Measurements from ENCODE around the gene SDK2. TPM values are rescaled to one million over a fixed set of nuclear protein-coding genes. Genes with fewer than 3 reads are reported as not detected.
"Not testable (repeated sequence)": the region's sequence is repeated elsewhere in the genome, so short reads cannot be mapped to it uniquely, and the experiment has no call there.

SDK2 gene
- total and polyA plus RNA-seq, 4 experiments from 2014 or later, result 0.49 to 2.9 (median 2.2) TPM; not detected in 1

- Histone ChIP-seq H3K9me3 (ENCODE audit: control insufficient read depth in 1 of 2, low read length in 2 of 2) (no peaks in the 10 kb centered on the region), H3K4me1 (ENCODE audit: insufficient read depth, low read length) (no peaks in the 10 kb centered on the region), H3K27ac (ENCODE audit: low read depth, low read length) (no peak overlapping the region), H3K36me3 (ENCODE audit: insufficient read depth, low read length) (no peaks in the 10 kb centered on the region), H3K4me3 (ENCODE audit: low read length in 2 of 2) (no peak overlapping the region), H3K27me3 (ENCODE audit: insufficient read depth, low read length) (no peaks in the 10 kb centered on the region)
- Mint-ChIP-seq H3K9me3 (no peaks in the 10 kb centered on the region), H3K36me3 (no peaks in the 10 kb centered on the region), H3K4me3 (no peak overlapping the region), H3K27ac (no peak overlapping the region), H3K27me3 (peaks cover 2 to 4% of the 10 kb centered on the region in 2 donors), H3K4me1 (peaks cover 0 to 2% (median 0%) of the 10 kb centered on the region in 4 donors)
- POLR2A ChIA-PET (ENCODE audit: partially characterized antibody), result no interaction called here
- intact Hi-C loops (cut with micrococcal nuclease), result no loop called here
- DNase-seq, result no peak
- CTCF ChIA-PET (ENCODE audit: partially characterized antibody), result interaction anchor here (0.9 to 1.3 kb wide), 2 partner anchors 9 to 652 kb away, joined by 3 to 7 read pairs; no protein-coding TSS in a partner anchor
Observed at GRCh38 chr17:73378974-73379470, 265.2 kb downstream of the SDK2 start.

GRCh38 chr17:73376636-73377035 is 267.6 kb downstream of the SDK2 start:
- Histone ChIP-seq H3K9me3 (ENCODE audit: control insufficient read depth in 1 of 2, low read length in 2 of 2) (no peaks in the 10 kb centered on the region), H3K27me3 (ENCODE audit: insufficient read depth, low read length) (no peaks in the 10 kb centered on the region), H3K4me3 (ENCODE audit: low read length in 2 of 2) (no peak overlapping the region), H3K27ac (ENCODE audit: low read depth, low read length) (no peak overlapping the region), H3K36me3 (ENCODE audit: insufficient read depth, low read length) (no peaks in the 10 kb centered on the region), H3K4me1 (ENCODE audit: insufficient read depth, low read length) (no peaks in the 10 kb centered on the region)
- Mint-ChIP-seq H3K27me3 (peaks cover 2 to 4% of the 10 kb centered on the region in 2 donors), H3K4me1 (no peaks in the 10 kb centered on the region), H3K9me3 (no peaks in the 10 kb centered on the region), H3K27ac (no peak overlapping the region), H3K36me3 (no peaks in the 10 kb centered on the region), H3K4me3 (no peak overlapping the region)
- ChIA-PET CTCF (ENCODE audit: partially characterized antibody) (interaction anchor here (3.2 kb wide), 1 partner anchor 122 kb away, joined by 17 read pairs; no protein-coding TSS in a partner anchor), POLR2A (ENCODE audit: partially characterized antibody) (no interaction called here)
- no peak for DNase-seq
- intact Hi-C loops (cut with micrococcal nuclease), result no loop called here

DNA sequence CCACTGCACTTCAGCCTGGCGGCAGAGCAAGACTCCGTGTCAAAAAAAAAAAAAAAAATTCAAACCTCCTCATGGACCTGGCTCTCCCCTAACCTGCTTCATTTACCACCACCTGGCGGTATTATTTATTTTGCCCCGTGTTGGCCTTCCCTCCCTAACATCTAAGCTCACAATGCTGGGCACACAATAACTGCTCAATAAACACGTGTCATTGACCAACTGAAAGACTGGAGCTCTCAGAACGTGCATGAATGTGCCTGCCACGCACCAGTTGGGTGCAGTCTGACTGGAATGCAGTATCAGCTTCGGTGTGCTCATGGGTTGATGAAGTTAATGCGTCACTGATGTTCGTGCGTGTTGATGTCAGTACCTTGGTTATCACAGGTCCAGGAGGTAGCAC is 268.1 kb downstream of the SDK2 start:
- POLR2A ChIA-PET (ENCODE audit: partially characterized antibody), result no interaction called here
- H3K36me3 ChIP-seq (ENCODE audit: insufficient read depth, low read length), result no peaks in the 10 kb centered on the region
- no peaks in the 10 kb centered on the region for H3K27me3 ChIP-seq (ENCODE audit: insufficient read depth, low read length)
- Mint-ChIP-seq H3K27me3 (peaks cover 4 to 7% of the 10 kb centered on the region in 2 donors), H3K36me3 (no peaks in the 10 kb centered on the region), H3K4me3 (no peak overlapping the region), H3K4me1 (no peaks in the 10 kb centered on the region), H3K27ac (peak overlapping the region in 1 of 7 donors; percentile 27), H3K9me3 (no peaks in the 10 kb centered on the region)
- intact Hi-C loops (cut with micrococcal nuclease), result no loop called here
- no peak overlapping the region for H3K4me3 ChIP-seq (ENCODE audit: low read length in 2 of 2)
- H3K27ac ChIP-seq (ENCODE audit: low read depth, low read length), result no peak overlapping the region
- DNase-seq, result no peak
- CTCF ChIA-PET (ENCODE audit: partially characterized antibody), result interaction anchor here (3.2 kb wide), 1 partner anchor 121 kb away, joined by 17 read pairs; no protein-coding TSS in a partner anchor
- H3K4me1 ChIP-seq (ENCODE audit: insufficient read depth, low read length), result no peaks in the 10 kb centered on the region
- H3K9me3 ChIP-seq (ENCODE audit: control insufficient read depth in 1 of 2, low read length in 2 of 2), result no peaks in the 10 kb centered on the region

GRCh38 chr17:73371836-73372235 is 272.4 kb downstream of the SDK2 start:
- intact Hi-C loops (cut with micrococcal nuclease), result loop anchor here (2.0 kb wide), 1 partner anchor 385 kb away; no protein-coding TSS in a partner anchor
- H3K36me3 ChIP-seq (ENCODE audit: insufficient read depth, low read length), result no peaks in the 10 kb centered on the region
- peaks cover 9 to 14% of the 10 kb centered on the region in 2 donors for H3K27me3 Mint-ChIP-seq
- no peak overlapping the region for H3K4me3 Mint-ChIP-seq
- H3K4me1 ChIP-seq (ENCODE audit: insufficient read depth, low read length), result no peaks in the 10 kb centered on the region
- CTCF ChIA-PET (ENCODE audit: partially characterized antibody), result interaction anchor here (1.2 to 10.1 kb wide), 7 partner anchors 10 to 813 kb away, joined by 3 to 206 read pairs (median 15); no protein-coding TSS in a partner anchor
- no peak overlapping the region for H3K27ac ChIP-seq (ENCODE audit: low read depth, low read length)
- H3K9me3 Mint-ChIP-seq, result no peaks in the 10 kb centered on the region
- H3K27ac Mint-ChIP-seq, result no peak overlapping the region
- POLR2A ChIA-PET (ENCODE audit: partially characterized antibody), result no interaction called here
- no peaks in the 10 kb centered on the region for H3K27me3 ChIP-seq (ENCODE audit: insufficient read depth, low read length)
- no peak overlapping the region for H3K4me3 ChIP-seq (ENCODE audit: low read length in 2 of 2)
- no peaks in the 10 kb centered on the region for H3K4me1 Mint-ChIP-seq
- no peaks in the 10 kb centered on the region for H3K36me3 Mint-ChIP-seq
- no peak for DNase-seq
- H3K9me3 ChIP-seq (ENCODE audit: control insufficient read depth in 1 of 2, low read length in 2 of 2), result no peaks in the 10 kb centered on the region

GRCh38 chr17:73371285-73371684 is 273.0 kb downstream of the SDK2 start:
- peak overlapping the region in 1 of 7 donors; percentile 28 for H3K27ac Mint-ChIP-seq
- CTCF ChIA-PET (ENCODE audit: partially characterized antibody), result interaction anchor here (1.2 to 10.1 kb wide), 9 partner anchors 61 to 813 kb away, joined by 3 to 206 read pairs (median 12); no protein-coding TSS in a partner anchor
- Histone ChIP-seq H3K9me3 (ENCODE audit: control insufficient read depth in 1 of 2, low read length in 2 of 2) (no peaks in the 10 kb centered on the region), H3K36me3 (ENCODE audit: insufficient read depth, low read length) (no peaks in the 10 kb centered on the region), H3K27me3 (ENCODE audit: insufficient read depth, low read length) (no peaks in the 10 kb centered on the region), H3K4me1 (ENCODE audit: insufficient read depth, low read length) (no peaks in the 10 kb centered on the region), H3K27ac (ENCODE audit: low read depth, low read length) (no peak overlapping the region), H3K4me3 (ENCODE audit: low read length in 2 of 2) (no peak overlapping the region)
- no peaks in the 10 kb centered on the region for H3K4me1 Mint-ChIP-seq
- no peak for DNase-seq
- intact Hi-C loops (cut with micrococcal nuclease), result loop anchor here (2.0 kb wide), 1 partner anchor 384 kb away; no protein-coding TSS in a partner anchor
- H3K27me3 Mint-ChIP-seq, result peaks cover 9 to 14% of the 10 kb centered on the region in 2 donors
- H3K9me3 Mint-ChIP-seq, result no peaks in the 10 kb centered on the region
- H3K4me3 Mint-ChIP-seq, result no peak overlapping the region
- POLR2A ChIA-PET (ENCODE audit: partially characterized antibody), result no interaction called here
- no peaks in the 10 kb centered on the region for H3K36me3 Mint-ChIP-seq

GRCh38 chr17:73369817-73370490 is 274.3 kb downstream of the SDK2 start:
- not testable (repeated sequence) for H3K9me3 ChIP-seq (ENCODE audit: control insufficient read depth in 1 of 2, low read length in 2 of 2); H3K36me3 Mint-ChIP-seq; H3K4me1 Mint-ChIP-seq; H3K4me1 ChIP-seq (ENCODE audit: insufficient read depth, low read length); H3K27me3 ChIP-seq (ENCODE audit: insufficient read depth, low read length); H3K4me3 ChIP-seq (ENCODE audit: low read length in 2 of 2); H3K4me3 Mint-ChIP-seq; H3K9me3 Mint-ChIP-seq; H3K27ac ChIP-seq (ENCODE audit: low read depth, low read length); H3K36me3 ChIP-seq (ENCODE audit: insufficient read depth, low read length)
- POLR2A ChIA-PET (ENCODE audit: partially characterized antibody), result interaction anchor here (0.7 to 1.3 kb wide), 3 partner anchors 642 to 645 kb away, joined by 3 to 5 read pairs (median 4); no protein-coding TSS in a partner anchor
- Mint-ChIP-seq H3K27ac (peak overlapping the region in 2 of 7 donors; percentile 37 to 53), H3K27me3 (peaks cover 7 to 14% of the 10 kb centered on the region in 2 donors)
- CTCF ChIA-PET (ENCODE audit: partially characterized antibody), result interaction anchor here (0.6 to 10.1 kb wide), 44 partner anchors 9 to 811 kb away, joined by 3 to 206 read pairs (median 4); partner anchors contain the start of gene CPSF4L
- intact Hi-C loops (cut with micrococcal nuclease), result loop anchor here (1.0 to 2.0 kb wide), 4 partner anchors 59 to 643 kb away; no protein-coding TSS in a partner anchor
- DNase-seq, result peak; percentile 63 to 70 (median 65)

- no peaks in the 10 kb centered on the region for H3K27me3 ChIP-seq (ENCODE audit: insufficient read depth, low read length)
- intact Hi-C loops (cut with micrococcal nuclease), result no loop called here
- H3K9me3 ChIP-seq (ENCODE audit: control insufficient read depth in 1 of 2, low read length in 2 of 2), result no peaks in the 10 kb centered on the region
- no peaks in the 10 kb centered on the region for H3K9me3 Mint-ChIP-seq
- ChIA-PET POLR2A (ENCODE audit: partially characterized antibody) (interaction anchor here (1.3 kb wide), 1 partner anchor 641 kb away, joined by 4 read pairs; no protein-coding TSS in a partner anchor), CTCF (ENCODE audit: partially characterized antibody) (interaction anchor here (0.8 to 10.1 kb wide), 21 partner anchors 10 to 811 kb away, joined by 3 to 206 read pairs (median 7); partner anchors contain the start of gene CPSF4L)
- H3K4me3 ChIP-seq (ENCODE audit: low read length in 2 of 2), result no peak overlapping the region
- H3K27me3 Mint-ChIP-seq, result peaks cover 7 to 13% of the 10 kb centered on the region in 2 donors
- H3K27ac ChIP-seq (ENCODE audit: low read depth, low read length), result no peak overlapping the region
- H3K4me1 ChIP-seq (ENCODE audit: insufficient read depth, low read length), result no peaks in the 10 kb centered on the region
- no peak overlapping the region for H3K4me3 Mint-ChIP-seq
- H3K36me3 ChIP-seq (ENCODE audit: insufficient read depth, low read length), result no peaks in the 10 kb centered on the region
- no peak overlapping the region for H3K27ac Mint-ChIP-seq
- H3K36me3 Mint-ChIP-seq, result no peaks in the 10 kb centered on the region
- DNase-seq, result no peak
- no peaks in the 10 kb centered on the region for H3K4me1 Mint-ChIP-seq
Observed at GRCh38 chr17:73369111-73369521, 275.1 kb downstream of the SDK2 start.
